Measurements from ENCODE around the gene GLOD4.

GRCh38 chr17:760371-760770 lies 21.7 kb downstream of the GLOD4 start:
- TF ChIP-seq CTCF (IDR thresholded peaks at IDR 0.05 in 8 of 11, conservative IDR thresholded peaks at IDR 0.05 in 3 of 11) (no peak), POLR2A (IDR thresholded peaks at IDR 0.05) (no peak)

Data from spleen (tissue), 7 donors.